Measurements from ENCODE around the gene GNAQ.
"Not testable (repeated sequence)": the region's sequence is repeated elsewhere in the genome, so short reads cannot be mapped to it uniquely, and the experiment has no call there.

Gene GNAQ

DNA sequence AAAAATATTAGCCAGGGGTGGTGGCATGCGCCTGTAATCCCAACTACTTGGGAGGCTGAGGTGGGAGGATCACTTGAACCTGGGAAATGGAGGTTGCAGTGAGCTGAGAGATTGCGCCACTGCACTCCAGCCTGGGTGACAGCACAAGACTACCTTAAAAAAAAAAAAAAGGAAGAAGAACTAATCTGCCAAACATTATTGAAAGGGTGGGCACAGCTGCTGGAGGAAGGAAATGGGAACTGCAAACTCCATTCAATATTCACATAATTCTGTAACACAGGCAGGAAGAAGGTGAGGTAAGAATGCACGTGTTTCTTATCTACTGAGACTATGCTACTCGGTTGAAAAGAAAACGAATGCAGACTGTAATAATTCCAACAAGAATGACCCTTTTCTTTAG, 262.4 kb downstream of the GNAQ start:
- Histone ChIP-seq H3K4me3 (ENCODE audit: low read depth, low read length) (no peak overlapping the region), H3K27ac (no peak overlapping the region), H3K27me3 (replicated peaks) (no peaks in the 10 kb centered on the region), H3K36me3 (replicated peaks) (no peaks in the 10 kb centered on the region)
- in situ Hi-C loops (cut with HindIII; ENCODE audit: low pct_ligation_motif_present, low sequenced_read_pairs), result no loop called here
- DNase-seq, result no peak
- TF ChIP-seq, protein P1, sequence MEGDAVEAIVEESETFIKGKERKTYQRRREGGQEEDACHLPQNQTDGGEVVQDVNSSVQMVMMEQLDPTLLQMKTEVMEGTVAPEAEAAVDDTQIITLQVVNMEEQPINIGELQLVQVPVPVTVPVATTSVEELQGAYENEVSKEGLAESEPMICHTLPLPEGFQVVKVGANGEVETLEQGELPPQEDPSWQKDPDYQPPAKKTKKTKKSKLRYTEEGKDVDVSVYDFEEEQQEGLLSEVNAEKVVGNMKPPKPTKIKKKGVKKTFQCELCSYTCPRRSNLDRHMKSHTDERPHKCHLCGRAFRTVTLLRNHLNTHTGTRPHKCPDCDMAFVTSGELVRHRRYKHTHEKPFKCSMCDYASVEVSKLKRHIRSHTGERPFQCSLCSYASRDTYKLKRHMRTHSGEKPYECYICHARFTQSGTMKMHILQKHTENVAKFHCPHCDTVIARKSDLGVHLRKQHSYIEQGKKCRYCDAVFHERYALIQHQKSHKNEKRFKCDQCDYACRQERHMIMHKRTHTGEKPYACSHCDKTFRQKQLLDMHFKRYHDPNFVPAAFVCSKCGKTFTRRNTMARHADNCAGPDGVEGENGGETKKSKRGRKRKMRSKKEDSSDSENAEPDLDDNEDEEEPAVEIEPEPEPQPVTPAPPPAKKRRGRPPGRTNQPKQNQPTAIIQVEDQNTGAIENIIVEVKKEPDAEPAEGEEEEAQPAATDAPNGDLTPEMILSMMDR (IDR thresholded peaks at IDR 0.05; ENCODE audit: low read depth, low read length, missing control alignments), result no peak

DNA sequence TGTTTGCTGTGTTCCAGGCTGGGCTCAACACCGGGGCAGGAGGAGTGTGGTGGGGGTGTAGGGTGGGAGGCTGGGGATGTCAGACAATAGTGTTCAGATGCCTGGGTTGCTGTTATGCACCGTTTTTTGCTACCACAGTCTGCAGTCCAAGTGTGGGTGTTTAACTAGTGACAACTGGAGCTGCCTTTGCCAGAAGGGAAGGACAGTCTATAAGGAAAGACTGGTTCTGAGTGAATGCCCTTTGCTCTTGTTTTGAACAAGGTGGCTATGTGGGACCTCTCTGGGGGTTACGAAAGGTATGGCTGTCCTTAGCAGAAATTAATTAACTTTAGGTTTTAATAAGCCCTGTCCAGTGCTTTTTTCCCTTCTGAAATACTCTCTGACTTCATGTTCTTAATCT, 265.0 kb downstream of the GNAQ start:
- Histone ChIP-seq H3K27me3 (replicated peaks) (no peaks in the 10 kb centered on the region), H3K27ac (no peak overlapping the region), H3K4me3 (ENCODE audit: low read depth, low read length) (no peak overlapping the region), H3K36me3 (replicated peaks) (no peaks in the 10 kb centered on the region)
- no peak for DNase-seq
- TF ChIP-seq, protein P1 (IDR thresholded peaks at IDR 0.05; ENCODE audit: low read depth, low read length, missing control alignments), result no peak
- in situ Hi-C loops (cut with HindIII; ENCODE audit: low pct_ligation_motif_present, low sequenced_read_pairs), result no loop called here

DNA sequence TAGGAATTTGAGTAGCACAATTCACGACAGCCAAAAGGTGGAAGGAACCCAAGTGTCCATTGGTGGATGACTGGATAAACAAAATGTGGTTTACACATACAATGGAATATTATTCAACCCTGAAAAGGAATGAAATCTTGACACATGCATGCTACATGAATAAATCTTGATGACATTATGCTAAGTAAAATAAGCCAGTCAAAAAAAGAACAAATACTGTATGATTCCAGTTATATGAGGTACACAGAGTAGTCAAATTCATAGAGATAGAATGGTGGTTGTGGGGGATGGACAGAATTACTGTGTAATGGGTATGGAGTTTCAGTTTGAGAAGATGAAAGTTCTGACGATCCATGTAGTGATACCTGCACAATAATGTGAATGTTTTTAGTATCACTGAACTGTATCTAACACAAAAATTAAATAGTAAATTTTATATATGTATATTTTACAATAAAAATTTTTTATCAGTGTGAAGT, 265.8 kb downstream of the GNAQ start:
- H3K27ac ChIP-seq, result no peak overlapping the region
- no peaks in the 10 kb centered on the region for H3K36me3 ChIP-seq (replicated peaks)
- in situ Hi-C loops (cut with HindIII; ENCODE audit: low pct_ligation_motif_present, low sequenced_read_pairs), result no loop called here
- H3K27me3 ChIP-seq (replicated peaks), result no peaks in the 10 kb centered on the region
- TF ChIP-seq, protein P1 (IDR thresholded peaks at IDR 0.05; ENCODE audit: low read depth, low read length, missing control alignments), result no peak
- no peak overlapping the region for H3K4me3 ChIP-seq (ENCODE audit: low read depth, low read length)
- DNase-seq, result no peak

DNA sequence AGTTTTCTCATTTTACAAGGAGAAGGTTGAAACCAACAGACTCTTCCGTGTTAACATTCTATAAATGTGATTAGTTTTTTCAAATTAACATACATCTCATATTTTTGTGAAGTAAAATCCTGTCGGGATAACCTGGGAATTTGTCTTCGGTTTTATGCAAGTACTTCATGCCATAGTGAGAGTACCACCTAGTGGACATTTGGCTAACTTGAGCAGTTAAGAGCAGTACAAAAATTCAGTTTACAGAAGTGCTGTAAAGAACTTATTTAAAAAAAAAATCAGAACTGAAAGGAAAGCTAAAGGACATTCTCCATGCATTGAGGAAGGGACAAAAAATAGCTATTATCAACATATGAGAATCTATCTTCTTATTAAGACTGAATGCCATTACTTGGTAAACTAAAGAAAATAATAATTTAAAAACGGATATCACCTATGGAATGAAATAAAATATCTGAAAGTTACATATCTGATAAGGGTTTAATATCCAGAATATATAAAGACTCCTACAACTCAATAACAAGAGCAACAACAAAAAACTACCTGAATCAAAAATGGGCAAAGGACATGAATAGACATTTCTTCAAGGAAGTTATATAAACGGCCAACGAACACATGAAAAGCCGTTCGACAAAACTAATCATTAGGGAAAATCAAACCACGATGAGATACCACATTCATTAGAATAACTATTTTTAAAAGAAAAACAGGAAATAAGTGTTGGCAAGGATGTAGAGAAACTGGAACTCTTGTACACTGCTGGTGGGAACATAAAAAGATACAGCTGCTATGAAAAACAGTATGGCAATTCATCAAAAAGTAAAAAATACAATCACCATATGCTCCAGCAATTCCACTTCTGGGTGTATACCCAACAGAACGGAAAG, 266.5 kb downstream of the GNAQ start:
- peak; percentile 42 for DNase-seq
- no peaks in the 10 kb centered on the region for H3K27me3 ChIP-seq (replicated peaks)
- TF ChIP-seq, protein P1 (IDR thresholded peaks at IDR 0.05; ENCODE audit: low read depth, low read length, missing control alignments), result peak; percentile 65
- no peak overlapping the region for H3K4me3 ChIP-seq (ENCODE audit: low read depth, low read length)
- H3K27ac ChIP-seq, result no peak overlapping the region
- H3K36me3 ChIP-seq (replicated peaks), result no peaks in the 10 kb centered on the region
- in situ Hi-C loops (cut with HindIII; ENCODE audit: low pct_ligation_motif_present, low sequenced_read_pairs), result no loop called here

DNA sequence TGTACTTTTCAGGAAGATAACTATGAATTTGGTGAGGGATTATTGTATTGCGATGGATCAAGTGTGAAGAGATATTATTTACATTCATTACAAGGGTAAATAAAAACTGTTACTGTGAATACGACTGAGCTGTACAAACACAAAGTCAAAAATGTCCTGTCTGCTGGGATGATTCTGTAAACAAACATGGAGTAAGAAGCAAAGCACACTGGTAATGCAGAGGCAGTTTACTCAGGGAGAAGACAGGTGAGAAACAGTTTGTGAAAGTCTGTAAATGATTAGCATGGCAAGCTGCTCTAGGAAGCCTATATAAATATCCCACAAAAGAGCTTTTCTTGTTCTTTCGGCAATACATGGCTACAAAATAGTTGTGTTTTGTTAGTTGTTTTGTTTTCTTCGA, 268.0 kb downstream of the GNAQ start:
- TF ChIP-seq, protein P1 (IDR thresholded peaks at IDR 0.05; ENCODE audit: low read depth, low read length, missing control alignments), result no peak
- no peak overlapping the region for H3K4me3 ChIP-seq (ENCODE audit: low read depth, low read length)
- DNase-seq, result no peak
- H3K27ac ChIP-seq, result no peak overlapping the region
- H3K36me3 ChIP-seq (replicated peaks), result no peaks in the 10 kb centered on the region
- no peaks in the 10 kb centered on the region for H3K27me3 ChIP-seq (replicated peaks)
- in situ Hi-C loops (cut with HindIII; ENCODE audit: low pct_ligation_motif_present, low sequenced_read_pairs), result no loop called here

DNA sequence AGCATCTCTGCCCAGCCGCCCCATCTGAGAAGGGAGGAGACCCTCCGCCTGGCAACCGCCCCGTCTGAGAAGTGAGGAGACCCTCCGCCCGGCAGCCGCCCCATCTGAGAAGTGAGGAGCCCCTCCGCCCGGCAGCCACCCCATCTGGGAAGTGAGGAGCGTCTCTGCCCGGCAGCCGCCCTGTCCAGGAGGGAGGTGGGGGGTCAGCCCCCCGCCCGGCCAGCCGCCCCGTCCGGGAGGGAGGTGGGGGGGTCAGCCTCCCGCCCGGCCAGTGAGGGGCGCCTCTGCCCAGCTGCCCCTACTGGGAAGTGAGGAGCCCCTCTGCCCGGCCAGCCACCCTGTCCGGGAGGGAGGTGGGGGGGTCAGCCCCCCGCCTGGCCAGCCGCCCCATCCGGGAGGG, 270.7 kb downstream of the GNAQ start:
- H3K27me3 ChIP-seq (replicated peaks), result not testable (repeated sequence)

More for the DNA sequence above, 270.7 kb downstream of the GNAQ start:
- DNase-seq; H3K27ac ChIP-seq; in situ Hi-C loops (cut with HindIII; ENCODE audit: low pct_ligation_motif_present, low sequenced_read_pairs); H3K4me3 ChIP-seq (ENCODE audit: low read depth, low read length); H3K36me3 ChIP-seq (replicated peaks): not testable (repeated sequence)
